Measurements from ENCODE around the gene ATOH7.
A peak's percentile ranks its signal among the peaks of the same experiment; 100 is the strongest.

ATOH7 gene

GRCh38 chr10:68231106-68231816 lies 652 bp downstream of the ATOH7 start:
- peak; percentile 24; the same call in 1 of the 2 replicates for TF ChIP-seq CTCF (IDR thresholded peaks at IDR 0.05)

- TF ChIP-seq CTCF (IDR thresholded peaks at IDR 0.05) = no peak
These were observed 1.6 kb downstream of the ATOH7 start for GRCh38 chr10:68230268-68230667.

GRCh38 chr10:68224810-68225209 lies 7.1 kb downstream of the ATOH7 start:
- TF ChIP-seq CTCF (IDR thresholded peaks at IDR 0.05) = no peak

- no peak for TF ChIP-seq CTCF (IDR thresholded peaks at IDR 0.05)
These were observed 8.3 kb downstream of the ATOH7 start for GRCh38 chr10:68223535-68224165.

GRCh38 chr10:68222391-68222790 lies 9.5 kb downstream of the ATOH7 start:
- no peak for TF ChIP-seq CTCF (IDR thresholded peaks at IDR 0.05)

GRCh38 chr10:68221196-68221595 lies 10.7 kb downstream of the ATOH7 start:
- no peak for TF ChIP-seq CTCF (IDR thresholded peaks at IDR 0.05)

- no peak for TF ChIP-seq CTCF (IDR thresholded peaks at IDR 0.05)
These were observed 13.1 kb downstream of the ATOH7 start for GRCh38 chr10:68218786-68219185.
